ENCODE measurements around the gene PHACTR3. TPM values are rescaled to one million over a fixed set of nuclear protein-coding genes. Genes with fewer than 3 reads are reported as not detected.

The PHACTR3 gene
- total RNA-seq, 1 donor, result not detected

GRCh38 chr20:59574308-59574707, 30.0 kb upstream of the PHACTR3 start:
- TF ChIP-seq CTCF (IDR thresholded peaks at IDR 0.05; ENCODE audit: insufficient read depth, low read depth, low read length), result no peak
- no peak for DNase-seq (ENCODE audit: low read depth)

GRCh38 chr20:59575216-59575615, 29.1 kb upstream of the PHACTR3 start:
- no peak overlapping the region for H3K4me3 ChIP-seq (ENCODE audit: low read depth, low read length)
- TF ChIP-seq CTCF (IDR thresholded peaks at IDR 0.05; ENCODE audit: insufficient read depth, low read depth, low read length), result no peak
- no peak for DNase-seq (ENCODE audit: low read depth)

More at GRCh38 chr20:59574308-59574707, 30.0 kb upstream of the PHACTR3 start:
- H3K4me3 ChIP-seq (ENCODE audit: low read depth, low read length), result no peak overlapping the region

- no peak for DNase-seq (ENCODE audit: low read depth)
- H3K4me3 ChIP-seq (ENCODE audit: low read depth, low read length), result no peak overlapping the region
- no peak for TF ChIP-seq CTCF (IDR thresholded peaks at IDR 0.05; ENCODE audit: insufficient read depth, low read depth, low read length)
Observed at GRCh38 chr20:59575653-59576052, 28.7 kb upstream of the PHACTR3 start.

GRCh38 chr20:59576216-59576953, 28.0 kb upstream of the PHACTR3 start:
- no peak for TF ChIP-seq CTCF (IDR thresholded peaks at IDR 0.05; ENCODE audit: insufficient read depth, low read depth, low read length)
- no peak overlapping the region for H3K4me3 ChIP-seq (ENCODE audit: low read depth, low read length)
- no peak for DNase-seq (ENCODE audit: low read depth)

GRCh38 chr20:59577037-59577808, 27.1 kb upstream of the PHACTR3 start:
- DNase-seq (ENCODE audit: low read depth), result no peak
- no peak overlapping the region for H3K4me3 ChIP-seq (ENCODE audit: low read depth, low read length)
- TF ChIP-seq CTCF (IDR thresholded peaks at IDR 0.05; ENCODE audit: insufficient read depth, low read depth, low read length), result no peak

- H3K4me3 ChIP-seq (ENCODE audit: low read depth, low read length), result no peak overlapping the region
- no peak for DNase-seq (ENCODE audit: low read depth)
- TF ChIP-seq CTCF (IDR thresholded peaks at IDR 0.05; ENCODE audit: insufficient read depth, low read depth, low read length), result no peak
Observed at GRCh38 chr20:59577809-59578435, 26.4 kb upstream of the PHACTR3 start.

Data from fibroblast of villous mesenchyme (primary cell).